ENCODE data around the gene RBMX2.

RBMX2 gene

GRCh38 chrX:130385520-130385919 lies 16.3 kb upstream of the RBMX2 start, which contains the start of gene GPR119:
Gene GPR119, minus strand, starts transcription at chrX:130385674. Its CDS starts 227 bp downstream, at chrX:130385447.
- Histone ChIP-seq H3K23ac (ENCODE audit: low read depth, low read length, poor library complexity) (no peak within 1 kb of the TSS), H2BK15ac (ENCODE audit: low read length) (no peak within 1 kb of the TSS), H3K27ac (replicated peaks; ENCODE audit: low read length) (no peak within 1 kb of the TSS), H2AK5ac (ENCODE audit: low read depth, low read length) (no peak within 1 kb of the TSS), H3K9me3 (replicated peaks in 1 of 2; ENCODE audit: control insufficient read depth in 2 of 2, insufficient read depth in 1 of 2, low read depth in 1 of 2, low read length in 2 of 2) (no peaks in the 10 kb centered on the region), H3K4ac (ENCODE audit: low read length) (no peak within 1 kb of the TSS), H3K27me3 (ENCODE audit: control insufficient read depth in 3 of 3, insufficient read depth in 3 of 3, low read depth in 1 of 3, low read length in 3 of 3) (peaks cover 0 to 31% (median 0%) of the 10 kb centered on the region in 3 experiments), H3K4me2 (ENCODE audit: insufficient read depth, low read length, poor library complexity, severe bottlenecking) (no peak within 1 kb of the TSS), H2AFZ (ENCODE audit: low read length) (no peak within 1 kb of the TSS), H2BK12ac (ENCODE audit: low read length) (no peak within 1 kb of the TSS), H2BK5ac (ENCODE audit: low read length) (no peak within 1 kb of the TSS), H2BK120ac (ENCODE audit: low read depth, low read length) (no peak within 1 kb of the TSS), H3K4me3 (ENCODE audit: low read length in 2 of 2) (no peak within 1 kb of the TSS), H3K36me3 (replicated peaks in 1 of 2; ENCODE audit: control insufficient read depth in 2 of 2, insufficient read depth in 2 of 2, low read length in 2 of 2) (no peaks in the 10 kb centered on the region), H4K8ac (ENCODE audit: low read depth, low read length) (no peak within 1 kb of the TSS), H3K9ac (ENCODE audit: low read depth, low read length, poor library complexity) (no peak within 1 kb of the TSS), H4K91ac (ENCODE audit: low read depth, low read length, poor library complexity) (no peak within 1 kb of the TSS), H3K4me1 (ENCODE audit: control insufficient read depth in 2 of 2, insufficient read depth in 1 of 2, low read depth in 1 of 2, low read length in 2 of 2) (no peaks in the 10 kb centered on the region), H3K14ac (ENCODE audit: low read length) (no peak within 1 kb of the TSS), H3K79me1 (ENCODE audit: low read depth, low read length) (no peaks in the 10 kb centered on the region), H3K18ac (ENCODE audit: low read length) (no peak within 1 kb of the TSS)
- no CpG with 5 or more reads among the region's 4 CpGs for WGBS, 2 donors (ENCODE audit: extremely low coverage in 2 of 2, insufficient read length in 2 of 2, insufficient replicate concordance in 1 of 2)
- no peak for DNase-seq (ENCODE audit: low spot score)

- no peak overlapping the region for H3K4me2 ChIP-seq (ENCODE audit: insufficient read depth, low read length, poor library complexity, severe bottlenecking)
- no peak overlapping the region for H4K8ac ChIP-seq (ENCODE audit: low read depth, low read length)
- H3K79me1 ChIP-seq (ENCODE audit: low read depth, low read length): no peaks in the 10 kb centered on the region
- H3K4me1 ChIP-seq (ENCODE audit: control insufficient read depth in 2 of 2, insufficient read depth in 1 of 2, low read depth in 1 of 2, low read length in 2 of 2): no peaks in the 10 kb centered on the region
- H3K14ac ChIP-seq (ENCODE audit: low read length): no peak overlapping the region
- no peak overlapping the region for H3K4me3 ChIP-seq (ENCODE audit: low read length in 2 of 2)
- WGBS, 2 donors (ENCODE audit: extremely low coverage in 2 of 2, insufficient read length in 2 of 2, insufficient replicate concordance in 1 of 2): no CpG with 5 or more reads among the region's 5 CpGs
- H2AK5ac ChIP-seq (ENCODE audit: low read depth, low read length): no peak overlapping the region
- H2BK15ac ChIP-seq (ENCODE audit: low read length): no peak overlapping the region
- H2BK120ac ChIP-seq (ENCODE audit: low read depth, low read length): no peak overlapping the region
- H3K27ac ChIP-seq (replicated peaks; ENCODE audit: low read length): no peak overlapping the region
- no peaks in the 10 kb centered on the region for H3K36me3 ChIP-seq (replicated peaks in 1 of 2; ENCODE audit: control insufficient read depth in 2 of 2, insufficient read depth in 2 of 2, low read length in 2 of 2)
- no peak overlapping the region for H3K9ac ChIP-seq (ENCODE audit: low read depth, low read length, poor library complexity)
- no peaks in the 10 kb centered on the region for H3K9me3 ChIP-seq (replicated peaks in 1 of 2; ENCODE audit: control insufficient read depth in 2 of 2, insufficient read depth in 1 of 2, low read depth in 1 of 2, low read length in 2 of 2)
- H2BK12ac ChIP-seq (ENCODE audit: low read length): no peak overlapping the region
- H3K23ac ChIP-seq (ENCODE audit: low read depth, low read length, poor library complexity): no peak overlapping the region
- no peak overlapping the region for H3K4ac ChIP-seq (ENCODE audit: low read length)
- DNase-seq (ENCODE audit: low spot score): no peak
- H3K27me3 ChIP-seq (ENCODE audit: control insufficient read depth in 3 of 3, insufficient read depth in 3 of 3, low read depth in 1 of 3, low read length in 3 of 3): peaks cover 0 to 31% (median 0%) of the 10 kb centered on the region in 3 experiments
- no peak overlapping the region for H2BK5ac ChIP-seq (ENCODE audit: low read length)
- H2AFZ ChIP-seq (ENCODE audit: low read length): no peak overlapping the region
- H4K91ac ChIP-seq (ENCODE audit: low read depth, low read length, poor library complexity): no peak overlapping the region
- H3K18ac ChIP-seq (ENCODE audit: low read length): no peak overlapping the region
Observed at GRCh38 chrX:130386408-130386808, 15.4 kb upstream of the RBMX2 start.

GRCh38 chrX:130393451-130394074 lies 8.2 kb upstream of the RBMX2 start:
- Histone ChIP-seq H3K9me3 (replicated peaks in 1 of 2; ENCODE audit: control insufficient read depth in 2 of 2, insufficient read depth in 1 of 2, low read depth in 1 of 2, low read length in 2 of 2) (no peaks in the 10 kb centered on the region), H2BK12ac (ENCODE audit: low read length) (no peak overlapping the region), H4K91ac (ENCODE audit: low read depth, low read length, poor library complexity) (no peak overlapping the region), H3K18ac (ENCODE audit: low read length) (no peak overlapping the region), H4K8ac (ENCODE audit: low read depth, low read length) (no peak overlapping the region), H3K4ac (ENCODE audit: low read length) (no peak overlapping the region), H3K79me1 (ENCODE audit: low read depth, low read length) (no peaks in the 10 kb centered on the region), H2BK5ac (ENCODE audit: low read length) (no peak overlapping the region), H3K27ac (replicated peaks; ENCODE audit: low read length) (no peak overlapping the region), H2BK15ac (ENCODE audit: low read length) (no peak overlapping the region), H3K4me2 (ENCODE audit: insufficient read depth, low read length, poor library complexity, severe bottlenecking) (no peak overlapping the region), H3K36me3 (replicated peaks in 1 of 2; ENCODE audit: control insufficient read depth in 2 of 2, insufficient read depth in 2 of 2, low read length in 2 of 2) (no peaks in the 10 kb centered on the region), H2AFZ (ENCODE audit: low read length) (no peak overlapping the region), H2AK5ac (ENCODE audit: low read depth, low read length) (no peak overlapping the region), H3K14ac (ENCODE audit: low read length) (no peak overlapping the region), H3K9ac (ENCODE audit: low read depth, low read length, poor library complexity) (no peak overlapping the region), H3K27me3 (ENCODE audit: control insufficient read depth in 3 of 3, insufficient read depth in 3 of 3, low read depth in 1 of 3, low read length in 3 of 3) (peaks cover 0 to 22% (median 0%) of the 10 kb centered on the region in 3 experiments), H3K4me1 (ENCODE audit: control insufficient read depth in 2 of 2, insufficient read depth in 1 of 2, low read depth in 1 of 2, low read length in 2 of 2) (no peaks in the 10 kb centered on the region), H3K4me3 (ENCODE audit: low read length in 2 of 2) (no peak overlapping the region), H2BK120ac (ENCODE audit: low read depth, low read length) (no peak overlapping the region), H3K23ac (ENCODE audit: low read depth, low read length, poor library complexity) (no peak overlapping the region)
- no peak for DNase-seq (ENCODE audit: low spot score)
- no CpG with 5 or more reads among the region's 5 CpGs for WGBS, 2 donors (ENCODE audit: extremely low coverage in 2 of 2, insufficient read length in 2 of 2, insufficient replicate concordance in 1 of 2)

- Histone ChIP-seq H3K4ac (ENCODE audit: low read length) (no peak overlapping the region), H3K27ac (replicated peaks; ENCODE audit: low read length) (no peak overlapping the region), H2AK5ac (ENCODE audit: low read depth, low read length) (no peak overlapping the region), H3K9me3 (replicated peaks in 1 of 2; ENCODE audit: control insufficient read depth in 2 of 2, insufficient read depth in 1 of 2, low read depth in 1 of 2, low read length in 2 of 2) (no peaks in the 10 kb centered on the region), H3K18ac (ENCODE audit: low read length) (no peak overlapping the region), H3K9ac (ENCODE audit: low read depth, low read length, poor library complexity) (no peak overlapping the region), H3K79me1 (ENCODE audit: low read depth, low read length) (no peaks in the 10 kb centered on the region), H4K91ac (ENCODE audit: low read depth, low read length, poor library complexity) (no peak overlapping the region), H2BK12ac (ENCODE audit: low read length) (no peak overlapping the region), H3K36me3 (replicated peaks in 1 of 2; ENCODE audit: control insufficient read depth in 2 of 2, insufficient read depth in 2 of 2, low read length in 2 of 2) (no peaks in the 10 kb centered on the region), H3K4me2 (ENCODE audit: insufficient read depth, low read length, poor library complexity, severe bottlenecking) (no peak overlapping the region), H2BK15ac (ENCODE audit: low read length) (no peak overlapping the region), H3K27me3 (ENCODE audit: control insufficient read depth in 3 of 3, insufficient read depth in 3 of 3, low read depth in 1 of 3, low read length in 3 of 3) (peaks cover 0 to 22% (median 0%) of the 10 kb centered on the region in 3 experiments), H2BK120ac (ENCODE audit: low read depth, low read length) (no peak overlapping the region), H3K4me3 (ENCODE audit: low read length in 2 of 2) (no peak overlapping the region), H3K4me1 (ENCODE audit: control insufficient read depth in 2 of 2, insufficient read depth in 1 of 2, low read depth in 1 of 2, low read length in 2 of 2) (no peaks in the 10 kb centered on the region), H2BK5ac (ENCODE audit: low read length) (no peak overlapping the region), H2AFZ (ENCODE audit: low read length) (no peak overlapping the region), H3K23ac (ENCODE audit: low read depth, low read length, poor library complexity) (no peak overlapping the region), H4K8ac (ENCODE audit: low read depth, low read length) (no peak overlapping the region), H3K14ac (ENCODE audit: low read length) (no peak overlapping the region)
- no CpG with 5 or more reads among the region's 7 CpGs for WGBS, 2 donors (ENCODE audit: extremely low coverage in 2 of 2, insufficient read length in 2 of 2, insufficient replicate concordance in 1 of 2)
- DNase-seq (ENCODE audit: low spot score): no peak
Observed at GRCh38 chrX:130395341-130395740, 6.4 kb upstream of the RBMX2 start.

Measured in neuronal stem cell (in vitro differentiated cells).